GM04504 (cell line): ENCODE results near the gene PARP4.
"Not testable (repeated sequence)": the region's sequence is repeated elsewhere in the genome, so short reads cannot be mapped to it uniquely, and the experiment has no call there.

Experiments
- DNase-seq: peaks from one replicate; pipeline ENCODE4 v3.0.0-alpha.2; 2012; ENCODE audit warnings: low read depth

The PARP4 gene

GRCh38 chr13:24505756-24506155, 6.8 kb downstream of the PARP4 start:
- DNase-seq, result no peak

GRCh38 chr13:24505256-24505655, 7.3 kb downstream of the PARP4 start:
- DNase-seq, result no peak

- no peak for DNase-seq
These were observed 9.2 kb downstream of the PARP4 start for GRCh38 chr13:24503379-24503696.

- DNase-seq, result peak; percentile 31
These were observed 9.8 kb downstream of the PARP4 start for GRCh38 chr13:24502533-24503378.

GRCh38 chr13:24500977-24501376, 11.6 kb downstream of the PARP4 start:
- DNase-seq, result no peak

- no peak for DNase-seq
These were observed 14.8 kb downstream of the PARP4 start for GRCh38 chr13:24497742-24498141.

GRCh38 chr13:24496295-24496694, 16.3 kb downstream of the PARP4 start:
- not testable (repeated sequence) for DNase-seq

- DNase-seq, result no peak
These were observed 17.3 kb downstream of the PARP4 start for GRCh38 chr13:24495151-24495729.

GRCh38 chr13:24493356-24493755, 19.2 kb downstream of the PARP4 start:
- no peak for DNase-seq

GRCh38 chr13:24491845-24492244, 20.7 kb downstream of the PARP4 start:
- no peak for DNase-seq

- no peak for DNase-seq
These were observed 22.9 kb downstream of the PARP4 start for GRCh38 chr13:24489721-24490120.

GRCh38 chr13:24488092-24488491, 24.5 kb downstream of the PARP4 start:
- not testable (repeated sequence) for DNase-seq

- not testable (repeated sequence) for DNase-seq
These were observed 26.4 kb downstream of the PARP4 start for GRCh38 chr13:24486017-24486657.

GRCh38 chr13:24473686-24474085, 38.9 kb downstream of the PARP4 start:
- DNase-seq, result no peak

- DNase-seq, result not testable (repeated sequence)
These were observed 40.4 kb downstream of the PARP4 start for GRCh38 chr13:24472129-24472528.

- no peak for DNase-seq
These were observed 49.5 kb downstream of the PARP4 start for GRCh38 chr13:24463078-24463477.

GRCh38 chr13:24460256-24460655, 52.3 kb downstream of the PARP4 start:
- DNase-seq, result no peak

- DNase-seq, result no peak
These were observed 52.9 kb downstream of the PARP4 start for GRCh38 chr13:24459726-24460125.

GRCh38 chr13:24459234-24459633, 53.3 kb downstream of the PARP4 start:
- peak; percentile 35 for DNase-seq

- no peak for DNase-seq
These were observed 53.8 kb downstream of the PARP4 start for GRCh38 chr13:24458736-24459135.

- DNase-seq, result no peak
These were observed 56.2 kb downstream of the PARP4 start for GRCh38 chr13:24456396-24456795.

- DNase-seq, result no peak
These were observed 58.5 kb downstream of the PARP4 start for GRCh38 chr13:24454056-24454455.

- no peak for DNase-seq
These were observed 60.5 kb downstream of the PARP4 start for GRCh38 chr13:24452044-24452443.
